VCaP (cell line): ENCODE data around the gene PLCG2.
"Not testable (repeated sequence)": the region's sequence is repeated elsewhere in the genome, so short reads cannot be mapped to it uniquely, and the experiment has no call there.

Experiments used
- H3K27ac ChIP-seq: fragments of 450-650 bp; 2 replicates; pipeline ENCODE4 v1.5.1; 2017
- CTCF ChIP-seq: fragments of 450-650 bp; conservative IDR thresholded peaks from 2 replicates; pipeline ENCODE4 v1.5.1; 2017; ENCODE audit warnings: mild to moderate bottlenecking, moderate library complexity

Gene PLCG2

GRCh38 chr16:81873843-81874752, 95.0 kb downstream of the PLCG2 start:
- TF ChIP-seq CTCF, result peak; percentile 82
- no peak overlapping the region for H3K27ac ChIP-seq

- no peak for TF ChIP-seq CTCF
- H3K27ac ChIP-seq, result no peak overlapping the region
These were observed 96.4 kb downstream of the PLCG2 start for GRCh38 chr16:81875461-81875860.

GRCh38 chr16:81876273-81876900, 97.3 kb downstream of the PLCG2 start:
- TF ChIP-seq CTCF, result no peak
- no peak overlapping the region for H3K27ac ChIP-seq

GRCh38 chr16:81877490-81877889, 98.4 kb downstream of the PLCG2 start:
- H3K27ac ChIP-seq, result not testable (repeated sequence)

- no peak overlapping the region for H3K27ac ChIP-seq
- TF ChIP-seq CTCF, result no peak
These were observed 99.4 kb downstream of the PLCG2 start for GRCh38 chr16:81878529-81878928.

- H3K27ac ChIP-seq, result no peak overlapping the region
- TF ChIP-seq CTCF, result no peak
These were observed 100.5 kb downstream of the PLCG2 start for GRCh38 chr16:81879625-81880024.

- no peak overlapping the region for H3K27ac ChIP-seq
- no peak for TF ChIP-seq CTCF
These were observed 101.7 kb downstream of the PLCG2 start for GRCh38 chr16:81880816-81881215.

GRCh38 chr16:81881228-81881627, 102.1 kb downstream of the PLCG2 start:
- no peak for TF ChIP-seq CTCF
- no peak overlapping the region for H3K27ac ChIP-seq
